HepG2 (cell line): ENCODE measurements around the gene LST1. TPM values are rescaled to one million over a fixed set of nuclear protein-coding genes. Genes with fewer than 3 reads are reported as not detected.

Experiments
- AHR ChIP-seq: IDR thresholded peaks from 2 replicates; pipeline ENCODE4 v1.6.1; 2018; ENCODE audit warnings: missing genetic modification reagents, missing compliant biosample characterization
- ATF1 ChIP-seq: IDR thresholded peaks from 2 replicates; pipeline ENCODE4 v1.6.1; 2016; ENCODE audit warnings: mild to moderate bottlenecking, control low read depth
- CBFB ChIP-seq: sonication (generic); formaldehyde crosslinking; IDR thresholded peaks from 2 replicates; pipeline ENCODE4 v1.4.0; 2020; ENCODE audit warnings: missing genetic modification reagents
- EP300 ChIP-seq, 3 experiments: sonication (generic) in 1 of 3; formaldehyde crosslinking in 1 of 3; IDR thresholded peaks; 2 replicates each; pipeline versions ENCODE4 v1.5.1 to v1.6.1; 2011 to 2020; ENCODE audit warnings: low read depth in 2 of 3, low read length in 2 of 3, borderline replicate concordance in 1 of 3, improper control_type of control experiment in 1 of 3, mild to moderate bottlenecking in 1 of 3, missing genetic modification reagents in 1 of 3, moderate library complexity in 1 of 3
- RCOR2 ChIP-seq: IDR thresholded peaks from 2 replicates; pipeline ENCODE4 v1.6.1; 2016; ENCODE audit warnings: missing biosample characterization, missing genetic modification reagents
- SCMH1 ChIP-seq: sonication (generic); formaldehyde crosslinking; IDR thresholded peaks from 2 replicates; pipeline ENCODE4 v1.9.0; 2021; ENCODE audit warnings: missing genetic modification reagents, mild to moderate bottlenecking, borderline replicate concordance
- SIN3A ChIP-seq: IDR thresholded peaks from 2 replicates; pipeline ENCODE4 v1.6.1; 2011; ENCODE audit warnings: low read depth, mild to moderate bottlenecking, control low read depth, low read length, borderline replicate concordance
- ZFP36L2 ChIP-seq: sonication (generic); formaldehyde crosslinking; IDR thresholded peaks from 2 replicates; pipeline ENCODE4 v1.4.0; 2020; ENCODE audit warnings: missing genetic modification reagents
- ZNF430 ChIP-seq: sonication (generic); formaldehyde crosslinking; IDR thresholded peaks from 2 replicates; pipeline ENCODE4 v1.9.0; 2021; ENCODE audit warnings: mild to moderate bottlenecking, missing genetic modification reagents
- ZNF761 ChIP-seq: sonication (generic); formaldehyde crosslinking; conservative IDR thresholded peaks from 2 replicates; pipeline ENCODE4 v1.4.0; 2020; ENCODE audit warnings: mild to moderate bottlenecking, missing genetic modification reagents
- ZSCAN21 ChIP-seq: sonication (generic); formaldehyde crosslinking; IDR thresholded peaks from 2 replicates; pipeline ENCODE4 v1.8.0; 2022; ENCODE audit warnings: mild to moderate bottlenecking, missing genetic modification reagents, moderate library complexity, borderline replicate concordance
- polyA plus RNA-seq, 8 experiments: library from polyadenylated mRNA; depleted of rRNA in 3 of 8; stranded (reverse) in 7 of 8; unstranded in 1 of 8; fragments of >200 nt; fragmentation: Illumina TruSeq in 4 of 8; extraction: Trizol in 4 of 8; gene quantifications; 2 replicates each; pipeline versions ENCODE4 v1.2.1 to v1.2.3, GENCODE V29; 2011 to 2016; ENCODE audit warnings: low read depth in 4 of 8, missing spikeins in 1 of 8, mixed read lengths in 1 of 8; ENCODE audit not compliant: insufficient read depth in 1 of 8
- total RNA-seq, 5 experiments: library from RNA; depleted of rRNA; stranded (reverse); fragments of >200 nt; fragmentation: Illumina TruSeq; extraction: Trizol; gene quantifications; 2 replicates each; pipeline ENCODE4 v1.2.3, GENCODE V29; 2016; ENCODE audit warnings: low read depth in 1 of 5
- TF ChIP-seq, protein P1 (sequence below): sonication (generic); formaldehyde crosslinking; IDR thresholded peaks from 2 replicates; pipeline ENCODE4 v1.5.1; 2020; ENCODE audit warnings: mild to moderate bottlenecking, missing genetic modification reagents
- TF ChIP-seq, protein P2 (sequence below), 2 experiments: sonication (generic) in 1 of 2; formaldehyde crosslinking in 1 of 2; IDR thresholded peaks; 2 replicates each; pipeline versions ENCODE4 v1.5.1 to v1.6.1; 2011 to 2020; ENCODE audit warnings: borderline replicate concordance in 1 of 2, low read depth in 1 of 2, low read length in 1 of 2, mild to moderate bottlenecking in 1 of 2, missing genetic modification reagents in 1 of 2, moderate library complexity in 1 of 2
- TF ChIP-seq, protein P3 (sequence below): sonication (generic); formaldehyde crosslinking; IDR thresholded peaks from 2 replicates; pipeline ENCODE4 v1.4.0; 2020; ENCODE audit warnings: mild to moderate bottlenecking, low read depth, missing genetic modification reagents
- TF ChIP-seq, protein P4 (sequence below): sonication (generic); formaldehyde crosslinking; IDR thresholded peaks from 2 replicates; pipeline ENCODE4 v1.4.0; 2020; ENCODE audit warnings: mild to moderate bottlenecking, missing genetic modification reagents

Gene LST1
- total and polyA plus RNA-seq, 2 of the 13 experiments (the other 11 are each of a cell fraction or from before 2014, with no cell fraction given): not detected

DNA sequence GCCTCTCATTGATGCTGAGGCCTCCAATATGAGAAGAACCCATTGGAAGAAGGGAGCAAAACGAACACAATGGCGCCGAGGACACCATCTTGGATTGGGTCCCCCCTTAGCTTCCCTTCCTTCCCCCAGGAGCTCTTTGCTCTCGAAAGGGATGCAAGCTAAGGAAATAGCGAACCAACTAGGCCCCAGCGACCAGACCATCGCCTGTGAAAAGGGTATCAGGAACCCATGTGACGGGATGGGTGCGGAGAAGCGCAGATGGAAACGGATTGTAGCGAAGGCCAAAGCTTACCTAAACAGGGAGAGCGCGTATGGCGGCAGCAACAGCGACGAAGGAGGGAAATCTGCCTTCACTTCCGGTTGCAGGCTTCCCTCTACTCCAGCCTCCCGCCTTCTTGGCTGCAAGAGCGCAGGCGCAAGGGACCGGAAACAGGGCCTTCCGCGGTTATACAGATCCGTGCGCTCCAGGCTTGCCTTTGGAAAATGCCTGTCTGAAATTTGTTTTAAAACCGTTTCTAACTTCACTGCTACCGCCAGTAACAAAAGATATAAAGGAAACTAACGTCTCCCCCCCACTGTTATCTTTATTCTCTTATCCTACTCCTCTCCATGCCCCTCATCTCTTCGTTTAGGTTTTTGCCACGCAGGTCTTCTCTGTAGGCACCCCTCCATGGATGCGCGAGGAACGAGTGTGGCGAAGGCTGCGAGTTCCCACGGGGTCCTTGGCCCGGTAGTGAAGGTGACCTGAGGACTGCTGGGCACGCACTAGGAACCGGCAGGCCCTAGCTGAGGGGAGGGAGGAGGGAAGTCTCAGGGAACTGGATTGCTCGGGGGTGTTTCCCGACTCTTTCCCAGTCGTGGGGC, 44.2 kb upstream of the LST1 start, which contains the start of gene DDX39B (continued):
- TF ChIP-seq, protein P1, sequence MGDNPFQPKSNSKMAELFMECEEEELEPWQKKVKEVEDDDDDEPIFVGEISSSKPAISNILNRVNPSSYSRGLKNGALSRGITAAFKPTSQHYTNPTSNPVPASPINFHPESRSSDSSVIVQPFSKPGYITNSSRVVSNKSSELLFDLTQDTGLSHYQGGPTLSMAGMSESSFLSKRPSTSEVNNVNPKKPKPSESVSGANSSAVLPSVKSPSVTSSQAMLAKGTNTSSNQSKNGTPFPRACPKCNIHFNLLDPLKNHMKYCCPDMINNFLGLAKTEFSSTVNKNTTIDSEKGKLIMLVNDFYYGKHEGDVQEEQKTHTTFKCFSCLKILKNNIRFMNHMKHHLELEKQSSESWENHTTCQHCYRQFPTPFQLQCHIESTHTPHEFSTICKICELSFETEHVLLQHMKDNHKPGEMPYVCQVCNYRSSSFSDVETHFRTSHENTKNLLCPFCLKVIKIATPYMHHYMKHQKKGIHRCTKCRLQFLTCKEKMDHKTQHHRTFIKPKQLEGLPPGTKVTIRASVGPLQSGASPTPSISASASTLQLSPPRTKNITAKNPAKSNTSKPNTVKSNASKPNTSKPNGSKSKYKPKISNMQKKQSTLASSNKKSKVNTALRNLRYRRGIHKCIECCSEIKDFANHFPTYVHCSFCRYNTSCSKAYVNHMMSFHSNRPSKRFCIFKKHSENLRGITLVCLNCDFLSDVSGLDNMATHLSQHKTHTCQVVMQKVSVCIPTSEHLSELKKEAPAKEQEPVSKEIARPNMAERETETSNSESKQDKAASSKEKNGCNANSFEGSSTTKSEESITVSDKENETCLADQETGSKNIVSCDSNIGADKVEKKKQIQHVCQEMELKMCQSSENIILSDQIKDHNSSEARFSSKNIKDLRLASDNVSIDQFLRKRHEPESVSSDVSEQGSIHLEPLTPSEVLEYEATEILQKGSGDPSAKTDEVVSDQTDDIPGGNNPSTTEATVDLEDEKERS (CRISPR knock-in tag): peak; percentile 97
- TF ChIP-seq EP300 (IDR thresholded peaks at IDR 0.05; ENCODE audit: low read depth in 2 of 2, low read length in 2 of 2) (peak; percentile 33 to 60; a peak in 2 of 4 replicates), EP300 (CRISPR knock-in tag; IDR thresholded peaks at IDR 0.05; ENCODE audit: borderline replicate concordance) (peak; percentile 40; the same call in 1 of the 2 replicates), SIN3A (peak; percentile 92), CBFB (CRISPR knock-in tag) (peak; percentile 61; the same call in 1 of the 2 replicates), SCMH1 (CRISPR knock-in tag) (no peak), ZNF430 (CRISPR knock-in tag) (peak; percentile 97; the same call in 1 of the 2 replicates), RCOR2 (CRISPR knock-in tag) (peak; percentile 53; the same call in 1 of the 2 replicates), AHR (CRISPR knock-in tag) (peak; percentile 74), ZSCAN21 (CRISPR knock-in tag) (no peak; the same call in 1 of the 2 replicates), ZNF761 (CRISPR knock-in tag) (no peak), ATF1 (CRISPR knock-in tag) (peak; percentile 74), ZFP36L2 (no peak)
- TF ChIP-seq, protein P2, sequence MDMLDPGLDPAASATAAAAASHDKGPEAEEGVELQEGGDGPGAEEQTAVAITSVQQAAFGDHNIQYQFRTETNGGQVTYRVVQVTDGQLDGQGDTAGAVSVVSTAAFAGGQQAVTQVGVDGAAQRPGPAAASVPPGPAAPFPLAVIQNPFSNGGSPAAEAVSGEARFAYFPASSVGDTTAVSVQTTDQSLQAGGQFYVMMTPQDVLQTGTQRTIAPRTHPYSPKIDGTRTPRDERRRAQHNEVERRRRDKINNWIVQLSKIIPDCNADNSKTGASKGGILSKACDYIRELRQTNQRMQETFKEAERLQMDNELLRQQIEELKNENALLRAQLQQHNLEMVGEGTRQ (IDR thresholded peaks at IDR 0.05; ENCODE audit: low read depth, low read length): no peak
- TF ChIP-seq, protein P2 (CRISPR knock-in tag; IDR thresholded peaks at IDR 0.05; ENCODE audit: borderline replicate concordance): no peak
- TF ChIP-seq, protein P3, sequence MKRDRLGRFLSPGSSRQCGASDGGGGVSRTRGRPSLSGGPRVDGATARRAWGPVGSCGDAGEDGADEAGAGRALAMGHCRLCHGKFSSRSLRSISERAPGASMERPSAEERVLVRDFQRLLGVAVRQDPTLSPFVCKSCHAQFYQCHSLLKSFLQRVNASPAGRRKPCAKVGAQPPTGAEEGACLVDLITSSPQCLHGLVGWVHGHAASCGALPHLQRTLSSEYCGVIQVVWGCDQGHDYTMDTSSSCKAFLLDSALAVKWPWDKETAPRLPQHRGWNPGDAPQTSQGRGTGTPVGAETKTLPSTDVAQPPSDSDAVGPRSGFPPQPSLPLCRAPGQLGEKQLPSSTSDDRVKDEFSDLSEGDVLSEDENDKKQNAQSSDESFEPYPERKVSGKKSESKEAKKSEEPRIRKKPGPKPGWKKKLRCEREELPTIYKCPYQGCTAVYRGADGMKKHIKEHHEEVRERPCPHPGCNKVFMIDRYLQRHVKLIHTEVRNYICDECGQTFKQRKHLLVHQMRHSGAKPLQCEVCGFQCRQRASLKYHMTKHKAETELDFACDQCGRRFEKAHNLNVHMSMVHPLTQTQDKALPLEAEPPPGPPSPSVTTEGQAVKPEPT (CRISPR knock-in tag): no peak; the same call in 1 of the 2 replicates
- TF ChIP-seq, protein P4, sequence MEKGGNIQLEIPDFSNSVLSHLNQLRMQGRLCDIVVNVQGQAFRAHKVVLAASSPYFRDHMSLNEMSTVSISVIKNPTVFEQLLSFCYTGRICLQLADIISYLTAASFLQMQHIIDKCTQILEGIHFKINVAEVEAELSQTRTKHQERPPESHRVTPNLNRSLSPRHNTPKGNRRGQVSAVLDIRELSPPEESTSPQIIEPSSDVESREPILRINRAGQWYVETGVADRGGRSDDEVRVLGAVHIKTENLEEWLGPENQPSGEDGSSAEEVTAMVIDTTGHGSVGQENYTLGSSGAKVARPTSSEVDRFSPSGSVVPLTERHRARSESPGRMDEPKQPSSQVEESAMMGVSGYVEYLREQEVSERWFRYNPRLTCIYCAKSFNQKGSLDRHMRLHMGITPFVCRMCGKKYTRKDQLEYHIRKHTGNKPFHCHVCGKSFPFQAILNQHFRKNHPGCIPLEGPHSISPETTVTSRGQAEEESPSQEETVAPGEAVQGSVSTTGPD (CRISPR knock-in tag): no peak
